ENCODE results near the gene SMNDC1.

Gene SMNDC1

DNA sequence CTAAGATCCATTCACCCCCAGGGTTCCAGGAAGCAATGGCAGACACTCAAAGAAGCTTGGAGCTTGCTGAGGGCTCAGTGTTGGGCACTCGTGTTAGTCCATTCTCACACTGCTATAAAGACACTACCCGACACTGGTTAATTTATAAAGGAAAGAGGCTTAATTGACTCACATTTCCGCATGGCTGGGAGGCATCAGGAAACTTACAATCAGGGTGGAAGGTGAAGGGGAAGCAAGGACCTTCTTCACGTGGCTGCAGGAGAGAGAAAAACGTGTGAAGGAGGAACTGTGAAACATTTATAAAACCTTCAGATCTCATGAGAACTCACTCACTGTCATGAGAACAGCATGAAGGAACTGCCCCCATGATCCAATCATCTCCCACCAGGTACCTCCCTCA, 44.7 kb upstream of the SMNDC1 start:
- no peaks in the 10 kb centered on the region for H3K9me3 ChIP-seq (ENCODE audit: low read length)
- no peaks in the 10 kb centered on the region for H3K9me2 ChIP-seq (ENCODE audit: low read depth, low read length)
- no peaks in the 10 kb centered on the region for H3K79me2 ChIP-seq (ENCODE audit: insufficient read depth, low read length)
- no peak for TF ChIP-seq CTCF (IDR thresholded peaks at IDR 0.05; ENCODE audit: low read length)
- no peak for TF ChIP-seq EZH2 (IDR thresholded peaks at IDR 0.05; ENCODE audit: borderline replicate concordance, low read length)
- no peaks in the 10 kb centered on the region for H3K36me3 ChIP-seq (ENCODE audit: insufficient read depth, low read length)
- no peaks in the 10 kb centered on the region for H3F3A ChIP-seq (ENCODE audit: insufficient read depth, low read length)
- no peaks in the 10 kb centered on the region for H4K20me1 ChIP-seq (ENCODE audit: insufficient read depth, low read length)
- H3K27ac ChIP-seq (ENCODE audit: low read depth, low read length, poor library complexity, severe bottlenecking), result no peak overlapping the region
- no peak overlapping the region for H3K9ac ChIP-seq (ENCODE audit: low read length)
- no peak overlapping the region for H3K4me2 ChIP-seq (ENCODE audit: low read length)
- H2AFZ ChIP-seq (ENCODE audit: low read length), result no peak overlapping the region
- peaks cover 33% of the 10 kb centered on the region for H3K4me1 ChIP-seq (ENCODE audit: insufficient read depth, low read length, severe bottlenecking)
- H3K4me3 ChIP-seq (ENCODE audit: low read depth, low read length, poor library complexity, severe bottlenecking), result no peak overlapping the region
- no peaks in the 10 kb centered on the region for H3K27me3 ChIP-seq (ENCODE audit: insufficient read depth, low read length)

- H3K9me3 ChIP-seq (ENCODE audit: low read length), result no peaks in the 10 kb centered on the region
- no peaks in the 10 kb centered on the region for H3K27me3 ChIP-seq (ENCODE audit: insufficient read depth, low read length)
- H3K79me2 ChIP-seq (ENCODE audit: insufficient read depth, low read length), result no peaks in the 10 kb centered on the region
- H3K9me2 ChIP-seq (ENCODE audit: low read depth, low read length), result no peaks in the 10 kb centered on the region
- H3K36me3 ChIP-seq (ENCODE audit: insufficient read depth, low read length), result no peaks in the 10 kb centered on the region
- no peaks in the 10 kb centered on the region for H3F3A ChIP-seq (ENCODE audit: insufficient read depth, low read length)
- no peak overlapping the region for H3K4me3 ChIP-seq (ENCODE audit: low read depth, low read length, poor library complexity, severe bottlenecking)
- peaks cover 23% of the 10 kb centered on the region for H3K4me1 ChIP-seq (ENCODE audit: insufficient read depth, low read length, severe bottlenecking)
- no peak overlapping the region for H2AFZ ChIP-seq (ENCODE audit: low read length)
- no peak overlapping the region for H3K9ac ChIP-seq (ENCODE audit: low read length)
- H3K27ac ChIP-seq (ENCODE audit: low read depth, low read length, poor library complexity, severe bottlenecking), result no peak overlapping the region
- no peaks in the 10 kb centered on the region for H4K20me1 ChIP-seq (ENCODE audit: insufficient read depth, low read length)
- H3K4me2 ChIP-seq (ENCODE audit: low read length), result no peak overlapping the region
- TF ChIP-seq EZH2 (IDR thresholded peaks at IDR 0.05; ENCODE audit: borderline replicate concordance, low read length) (no peak), CTCF (IDR thresholded peaks at IDR 0.05; ENCODE audit: low read length) (no peak)
Observed at GRCh38 chr10:110348336-110348735, 43.6 kb upstream of the SMNDC1 start.

DNA sequence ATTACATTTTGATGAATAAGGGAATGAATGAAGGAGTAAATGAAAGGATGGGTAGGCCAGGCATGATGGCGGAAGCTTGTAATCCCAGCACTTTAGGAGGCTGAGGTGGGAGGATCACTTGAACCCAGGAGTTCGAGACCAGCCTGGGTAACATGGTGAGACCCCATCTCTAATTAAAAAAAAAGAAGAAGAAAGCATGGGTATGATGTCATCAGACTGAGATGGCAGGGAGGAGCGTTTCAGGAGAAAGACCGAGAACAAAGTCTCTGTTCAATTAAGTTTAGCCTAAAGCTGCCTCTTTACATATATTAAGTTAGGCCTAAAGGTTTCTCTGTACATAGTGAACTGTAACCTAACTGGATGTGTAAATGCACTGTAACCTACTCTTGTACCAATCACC, 42.2 kb upstream of the SMNDC1 start:
- TF ChIP-seq CTCF (IDR thresholded peaks at IDR 0.05; ENCODE audit: low read length) (no peak), EZH2 (IDR thresholded peaks at IDR 0.05; ENCODE audit: borderline replicate concordance, low read length) (no peak)

More for the DNA sequence above, 42.2 kb upstream of the SMNDC1 start:
- Histone ChIP-seq H3K4me3 (ENCODE audit: low read depth, low read length, poor library complexity, severe bottlenecking) (no peak overlapping the region), H3K9me2 (ENCODE audit: low read depth, low read length) (no peaks in the 10 kb centered on the region), H3K4me2 (ENCODE audit: low read length) (no peak overlapping the region), H3F3A (ENCODE audit: insufficient read depth, low read length) (no peaks in the 10 kb centered on the region), H3K36me3 (ENCODE audit: insufficient read depth, low read length) (no peaks in the 10 kb centered on the region), H3K79me2 (ENCODE audit: insufficient read depth, low read length) (no peaks in the 10 kb centered on the region), H4K20me1 (ENCODE audit: insufficient read depth, low read length) (no peaks in the 10 kb centered on the region), H3K4me1 (ENCODE audit: insufficient read depth, low read length, severe bottlenecking) (peaks cover 15% of the 10 kb centered on the region), H3K9ac (ENCODE audit: low read length) (no peak overlapping the region), H3K27ac (ENCODE audit: low read depth, low read length, poor library complexity, severe bottlenecking) (no peak overlapping the region), H3K9me3 (ENCODE audit: low read length) (no peaks in the 10 kb centered on the region), H2AFZ (ENCODE audit: low read length) (no peak overlapping the region), H3K27me3 (ENCODE audit: insufficient read depth, low read length) (no peaks in the 10 kb centered on the region)

All from OCI-LY1 (cell line).